H9 (cell line): ENCODE data around the gene LOXL1. TPM values are rescaled to one million over a fixed set of nuclear protein-coding genes. Genes with fewer than 3 reads are reported as not detected.

Experiments used
- DNase-seq: peaks from one replicate; pipeline ENCODE4 v3.0.0-alpha.2; 2017
- H2AFZ ChIP-seq: one replicate; pipeline ENCODE4 v1.6.1; 2013; ENCODE audit warnings: mild to moderate bottlenecking, low read length, control low read depth, moderate library complexity
- H2AK5ac ChIP-seq: 2 replicates; pipeline ENCODE4 v1.6.1; 2013; ENCODE audit warnings: low read length, control low read depth, mixed read lengths; ENCODE audit not compliant: insufficient read length
- H2BK120ac ChIP-seq: one replicate; pipeline ENCODE4 v1.6.1; 2013; ENCODE audit warnings: low read depth, mild to moderate bottlenecking, low read length, control low read depth, inconsistent platforms; ENCODE audit not compliant: poor library complexity, severe bottlenecking
- H2BK12ac ChIP-seq: 2 replicates; pipeline ENCODE4 v1.6.1; 2013; ENCODE audit warnings: low read length, control low read depth, mixed read lengths, low read depth; ENCODE audit not compliant: insufficient read length
- H2BK15ac ChIP-seq: 2 replicates; pipeline ENCODE4 v1.6.1; 2013; ENCODE audit warnings: low read depth, low read length, control low read depth
- H2BK20ac ChIP-seq: one replicate; pipeline ENCODE4 v1.6.1; 2013; ENCODE audit warnings: low read depth, mild to moderate bottlenecking, low read length, control low read depth, inconsistent platforms; ENCODE audit not compliant: poor library complexity, severe bottlenecking
- H2BK5ac ChIP-seq: 2 replicates; pipeline ENCODE4 v1.6.1; 2013; ENCODE audit warnings: low read length, control low read depth, mixed read lengths; ENCODE audit not compliant: insufficient read length
- H3K14ac ChIP-seq: 2 replicates; pipeline ENCODE4 v1.6.1; 2013; ENCODE audit warnings: low read length, control low read depth; ENCODE audit not compliant: insufficient read depth
- H3K18ac ChIP-seq: 2 replicates; pipeline ENCODE4 v1.6.1; 2013; ENCODE audit warnings: low read depth, mild to moderate bottlenecking, mixed read lengths, low read length, control low read depth; ENCODE audit not compliant: insufficient read length
- H3K23ac ChIP-seq: 2 replicates; pipeline ENCODE4 v1.6.1; 2013; ENCODE audit warnings: low read length, control low read depth, mixed read lengths, low read depth; ENCODE audit not compliant: insufficient read length
- H3K23me2 ChIP-seq: 2 replicates; pipeline ENCODE4 v1.6.1; 2013; ENCODE audit warnings: low read depth, mild to moderate bottlenecking, mixed read lengths, low read length, control low read depth; ENCODE audit not compliant: insufficient read length, poor library complexity, severe bottlenecking
- H3K27ac ChIP-seq: 2 replicates; pipeline ENCODE4 v1.5.1; 2013; ENCODE audit warnings: low read length, control low read depth, mixed read lengths, low read depth; ENCODE audit not compliant: insufficient read length
- H3K27me3 ChIP-seq: 2 replicates; pipeline ENCODE4 v1.6.1; 2013; ENCODE audit warnings: low read length, control low read depth, inconsistent platforms; ENCODE audit not compliant: insufficient read depth
- H3K4ac ChIP-seq: 2 replicates; pipeline ENCODE4 v1.6.1; 2013; ENCODE audit warnings: low read depth, mild to moderate bottlenecking, control low read depth, inconsistent platforms, low read length, moderate library complexity
- H3K4me1 ChIP-seq: 2 replicates; pipeline ENCODE4 v1.6.1; 2013; ENCODE audit warnings: low read length, control low read depth, inconsistent platforms; ENCODE audit not compliant: insufficient read depth
- H3K4me2 ChIP-seq: 2 replicates; pipeline ENCODE4 v1.6.1; 2013; ENCODE audit warnings: low read length, control low read depth, mixed read lengths; ENCODE audit not compliant: insufficient read length, insufficient read depth
- H3K56ac ChIP-seq: 2 replicates; pipeline ENCODE4 v1.6.1; 2013; ENCODE audit warnings: low read depth, mild to moderate bottlenecking, mixed read lengths, low read length, control low read depth; ENCODE audit not compliant: insufficient read length
- H3K79me1 ChIP-seq: 2 replicates; pipeline ENCODE4 v1.6.1; 2013; ENCODE audit warnings: low read depth, mild to moderate bottlenecking, moderate library complexity, low read length, control low read depth, inconsistent platforms; ENCODE audit not compliant: insufficient read depth, poor library complexity, severe bottlenecking
- H3K79me2 ChIP-seq: 2 replicates; pipeline ENCODE4 v1.6.1; 2013; ENCODE audit warnings: low read length, control low read depth, inconsistent platforms; ENCODE audit not compliant: insufficient read depth
- H3K9ac ChIP-seq: 2 replicates; pipeline ENCODE4 v1.6.1; 2013; ENCODE audit warnings: low read length, control low read depth, mixed read lengths; ENCODE audit not compliant: insufficient read length; ENCODE audit errors: extremely low read depth
- H3K9me3 ChIP-seq: one replicate; pipeline ENCODE4 v1.6.1; 2013; ENCODE audit warnings: low read depth, low read length, inconsistent platforms; ENCODE audit not compliant: control insufficient read depth
- H3T11ph ChIP-seq: one replicate; pipeline ENCODE4 v1.6.1; 2013; ENCODE audit warnings: mild to moderate bottlenecking, low read length, control low read depth, inconsistent platforms
- H4K20me1 ChIP-seq: one replicate; pipeline ENCODE4 v1.6.1; 2013; ENCODE audit not compliant: control insufficient read depth, insufficient read length, insufficient read depth
- H4K5ac ChIP-seq: 2 replicates; pipeline ENCODE4 v1.6.1; 2013; ENCODE audit warnings: low read depth, mild to moderate bottlenecking, mixed read lengths, low read length, control low read depth; ENCODE audit not compliant: insufficient read length
- H4K8ac ChIP-seq: replicated peaks from 2 replicates; pipeline ENCODE4 v1.6.1; 2013; ENCODE audit warnings: low read length, control low read depth, mixed read lengths, low read depth; ENCODE audit not compliant: insufficient read length
- H4K91ac ChIP-seq: 2 replicates; pipeline ENCODE4 v1.6.1; 2013; ENCODE audit warnings: low read depth, mild to moderate bottlenecking, moderate library complexity, mixed read lengths, low read length, control low read depth; ENCODE audit not compliant: insufficient read length
- H3K27ac Mint-ChIP-seq, 3 experiments: 2 replicates in 2 of 3; 3 replicates in 1 of 3; pipeline ENCODE4 v1.8.0; 2020 to 2021; ENCODE audit warnings: mixed read lengths in 3 of 3, mild to moderate bottlenecking in 1 of 3, moderate library complexity in 1 of 3
- H3K27me3 Mint-ChIP-seq: 2 replicates; pipeline ENCODE4 v1.8.0; 2021; ENCODE audit warnings: low read depth, mild to moderate bottlenecking, moderate library complexity, mixed read lengths
- H3K36me3 Mint-ChIP-seq, 3 experiments: 2 replicates in 2 of 3; 3 replicates in 1 of 3; pipeline ENCODE4 v1.8.0; 2020 to 2021; ENCODE audit warnings: low read depth in 3 of 3, mixed read lengths in 3 of 3; ENCODE audit not compliant: insufficient read depth in 1 of 3
- H3K4me1 Mint-ChIP-seq, 2 experiments: 2 replicates each; pipeline ENCODE4 v1.8.0; 2020; ENCODE audit warnings: mixed read lengths in 2 of 2
- H3K4me3 Mint-ChIP-seq, 2 experiments: 2 replicates in 1 of 2; 3 replicates in 1 of 2; pipeline ENCODE4 v1.8.0; 2020 to 2021; ENCODE audit warnings: mild to moderate bottlenecking in 2 of 2, mixed read lengths in 2 of 2, moderate library complexity in 1 of 2
- H3K9me3 Mint-ChIP-seq, 2 experiments: 2 replicates in 1 of 2; 3 replicates in 1 of 2; pipeline ENCODE4 v1.8.0; 2020; ENCODE audit warnings: mild to moderate bottlenecking in 2 of 2, mixed read lengths in 2 of 2, moderate library complexity in 1 of 2
- WGBS: extraction: QIAGEN DNeasy Blood & Tissue Kit; methylation state at CpG from one replicate; pipeline ENCODE4 v1.1.7; 2013; ENCODE audit warnings: missing lambda C conversion rate, low lambda C conversion rate, mixed read lengths; ENCODE audit not compliant: insufficient read length; ENCODE audit errors: extremely low coverage; 5-methylcytosine and 5-hydroxymethylcytosine counted together
- total RNA-seq: library from RNA; stranded (reverse); gene quantifications from 2 replicates; pipeline ENCODE4 v1.2.1, GENCODE V29; 2021
- TF ChIP-seq, protein P1 (sequence below): fragments of 200-600 bp; sonication (generic); conservative IDR thresholded peaks from 3 replicates; pipeline ENCODE4 v1.8.0; 2021; ENCODE audit warnings: antibody characterized with exemption, mild to moderate bottlenecking

The LOXL1 gene
- total RNA-seq, 1 experiment from 2014 or later = 9.1 TPM

DNA sequence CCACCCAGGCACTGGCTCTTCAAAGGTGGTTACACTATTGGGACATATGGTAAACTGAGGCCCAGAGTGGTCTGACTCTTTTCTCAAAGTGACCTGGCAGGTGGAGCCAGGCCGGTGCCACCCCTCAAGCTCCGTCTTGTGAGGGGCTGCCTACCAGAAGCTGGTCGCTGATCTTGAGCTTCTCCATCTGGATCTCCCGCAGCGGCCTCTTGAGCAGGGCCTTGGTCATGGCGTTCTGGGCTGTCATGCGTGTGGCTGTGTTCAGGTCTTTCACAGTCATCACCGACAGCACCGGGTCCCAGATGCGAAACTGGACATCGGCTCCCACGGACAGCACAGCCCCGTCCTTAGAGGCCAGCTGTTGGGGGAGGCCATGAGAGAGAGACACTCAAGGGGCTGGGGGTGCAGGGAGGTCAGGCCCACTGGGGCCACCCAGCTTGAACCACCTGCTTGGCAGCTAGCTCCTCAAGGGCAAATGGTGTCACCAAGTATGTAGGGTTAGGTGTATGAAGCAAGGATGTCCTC, 62.2 kb downstream of the LOXL1 start:
- Histone ChIP-seq H3K27me3 (no peaks in the 10 kb centered on the region), H2BK12ac (no peak overlapping the region), H2BK15ac (no peak overlapping the region), H3K23ac (no peak overlapping the region), H3K79me2 (no peaks in the 10 kb centered on the region), H3K18ac (no peak overlapping the region), H4K20me1 (no peaks in the 10 kb centered on the region), H3K4me2 (no peak overlapping the region), H3K14ac (no peak overlapping the region; the same call in 1 of the 2 replicates), H3T11ph (no peak overlapping the region), H2BK20ac (no peak overlapping the region), H4K91ac (no peak overlapping the region), H3K9me3 (no peaks in the 10 kb centered on the region), H3K79me1 (no peaks in the 10 kb centered on the region), H2AK5ac (no peak overlapping the region), H4K5ac (no peak overlapping the region), H2BK120ac (no peak overlapping the region), H3K9ac (no peak overlapping the region), H2AFZ (no peak overlapping the region), H3K4me1 (no peaks in the 10 kb centered on the region), H3K4ac (no peak overlapping the region), H3K56ac (no peak overlapping the region), H3K27ac (no peak overlapping the region), H3K23me2 (peaks cover 4% of the 10 kb centered on the region), H4K8ac (no peak overlapping the region), H2BK5ac (no peak overlapping the region)
- Mint-ChIP-seq H3K4me1 (peaks cover 6 to 11% of the 10 kb centered on the region in 2 experiments), H3K27ac (no peak overlapping the region), H3K9me3 (no peaks in the 10 kb centered on the region), H3K4me3 (no peak overlapping the region), H3K36me3 (no peaks in the 10 kb centered on the region), H3K27me3 (peaks cover 10% of the 10 kb centered on the region)
- no peak for DNase-seq
- WGBS = no CpG with 5 or more reads among the region's 13 CpGs
- TF ChIP-seq, protein P1, sequence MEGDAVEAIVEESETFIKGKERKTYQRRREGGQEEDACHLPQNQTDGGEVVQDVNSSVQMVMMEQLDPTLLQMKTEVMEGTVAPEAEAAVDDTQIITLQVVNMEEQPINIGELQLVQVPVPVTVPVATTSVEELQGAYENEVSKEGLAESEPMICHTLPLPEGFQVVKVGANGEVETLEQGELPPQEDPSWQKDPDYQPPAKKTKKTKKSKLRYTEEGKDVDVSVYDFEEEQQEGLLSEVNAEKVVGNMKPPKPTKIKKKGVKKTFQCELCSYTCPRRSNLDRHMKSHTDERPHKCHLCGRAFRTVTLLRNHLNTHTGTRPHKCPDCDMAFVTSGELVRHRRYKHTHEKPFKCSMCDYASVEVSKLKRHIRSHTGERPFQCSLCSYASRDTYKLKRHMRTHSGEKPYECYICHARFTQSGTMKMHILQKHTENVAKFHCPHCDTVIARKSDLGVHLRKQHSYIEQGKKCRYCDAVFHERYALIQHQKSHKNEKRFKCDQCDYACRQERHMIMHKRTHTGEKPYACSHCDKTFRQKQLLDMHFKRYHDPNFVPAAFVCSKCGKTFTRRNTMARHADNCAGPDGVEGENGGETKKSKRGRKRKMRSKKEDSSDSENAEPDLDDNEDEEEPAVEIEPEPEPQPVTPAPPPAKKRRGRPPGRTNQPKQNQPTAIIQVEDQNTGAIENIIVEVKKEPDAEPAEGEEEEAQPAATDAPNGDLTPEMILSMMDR = no peak
